ENCODE measurements around the gene MMP11. TPM values are rescaled to one million over a fixed set of nuclear protein-coding genes. Genes with fewer than 3 reads are reported as not detected.

Gene MMP11
- polyA plus RNA-seq, 10 donors = 6.2 to 18.2 (median 8.7) TPM

DNA sequence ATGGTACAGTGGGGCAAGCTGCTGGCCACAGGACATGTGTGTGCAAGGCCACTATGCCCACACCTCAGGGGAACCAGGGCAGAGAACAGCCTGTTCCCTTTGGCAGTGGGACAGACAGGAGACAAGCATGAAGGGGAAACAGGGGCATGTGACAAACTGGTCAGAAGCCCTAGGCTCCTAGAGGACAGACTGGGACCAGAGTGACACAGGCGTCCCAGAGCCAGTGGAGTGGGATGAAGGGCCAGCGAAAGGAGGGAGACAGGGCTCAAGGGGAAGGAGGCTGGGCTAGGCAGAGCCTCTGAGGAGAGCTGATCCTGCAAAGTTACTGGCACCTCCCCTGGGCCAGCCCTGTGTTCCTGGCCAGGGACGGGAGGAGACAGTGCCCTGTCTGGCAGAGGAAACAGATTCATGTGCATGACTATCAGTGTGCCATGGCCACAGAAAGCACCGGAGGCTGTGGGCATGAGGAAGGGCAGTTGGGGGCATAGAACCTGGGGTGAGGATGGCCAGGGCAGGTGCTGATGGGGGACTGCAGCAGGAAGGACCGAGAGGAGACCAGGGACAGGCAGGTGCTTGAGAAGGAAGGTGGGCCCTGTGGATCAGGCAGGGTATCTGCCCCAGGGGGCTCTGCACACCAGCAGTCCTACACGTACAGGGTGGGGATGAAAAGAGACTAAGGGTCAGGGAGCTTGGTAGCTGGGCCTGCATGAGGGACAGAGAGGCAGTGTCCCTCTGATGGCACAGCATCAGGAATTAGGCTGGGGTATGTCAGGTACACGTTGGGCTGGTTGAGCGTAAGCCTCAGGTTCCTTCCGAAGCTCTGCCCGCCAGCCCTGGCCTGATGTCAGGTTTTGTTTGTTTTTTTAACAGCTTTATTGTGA lies 56.4 kb downstream of the MMP11 start:
- no peak for DNase-seq

GRCh38 chr22:23829845-23830372 lies 57.3 kb downstream of the MMP11 start:
- peak; percentile 62 to 88 (median 86) for DNase-seq

- no peak for DNase-seq
Observed at GRCh38 chr22:23831261-23831660, 58.6 kb downstream of the MMP11 start.

DNA sequence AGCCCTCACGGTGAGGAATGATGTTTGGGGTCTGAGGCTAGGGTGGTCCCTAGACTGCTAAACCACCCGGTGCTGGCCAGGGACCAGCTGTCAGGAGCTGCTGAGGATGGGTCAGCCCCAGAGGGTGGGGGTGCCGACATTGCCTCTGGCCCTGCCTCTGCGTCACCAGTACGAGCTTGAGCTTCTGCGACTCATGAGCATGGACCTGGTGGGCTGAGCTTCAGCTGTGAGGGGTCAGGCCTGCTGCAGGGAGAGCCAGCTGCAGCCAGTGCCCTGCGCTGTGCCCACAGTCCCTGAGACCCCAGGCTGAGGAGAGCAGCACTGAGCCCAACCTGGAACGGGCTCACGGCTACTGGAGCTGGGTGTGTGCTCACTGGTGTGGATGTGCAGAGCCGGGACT lies 59.1 kb downstream of the MMP11 start:
- no peak for DNase-seq

GRCh38 chr22:23832226-23833016 lies 59.8 kb downstream of the MMP11 start:
- DNase-seq = no peak

GRCh38 chr22:23833017-23833751 lies 60.5 kb downstream of the MMP11 start:
- no peak for DNase-seq

Other genes starting within 250 kb of the MMP11 start
- under 1 TPM in 9 of 10 donors, not detected in 1; 0.23 to 0.95 (median 0.84) TPM for gene IGLL1, start 192.6 kb upstream of the MMP11 start, polyA plus RNA-seq (ENCODE audit: insufficient read length in 10 of 10)
- 1 to 10 TPM in 1 of 10 donors, under 1 TPM in 8, not detected in 1; 0.33 to 1.7 (median 0.46) TPM for gene DRICH1, start 140.5 kb upstream of the MMP11 start, polyA plus RNA-seq (ENCODE audit: insufficient read length in 10 of 10)
- gene RGL4, start 81.8 kb upstream of the MMP11 start, polyA plus RNA-seq (ENCODE audit: insufficient read length in 10 of 10) = 1 to 10 TPM in 9 of 10 donors, under 1 TPM in 1; 0.36 to 2.4 (median 1.6) TPM
- 1 to 10 TPM; 4.0 to 6.2 (median 5.1) TPM for gene ZNF70, start 21.7 kb upstream of the MMP11 start, polyA plus RNA-seq (ENCODE audit: insufficient read length in 10 of 10)
- 1 to 10 TPM in 4 of 10 donors, under 1 TPM in 5, not detected in 1; 0.26 to 1.4 (median 0.84) TPM for gene VPREB3, start 18.4 kb upstream of the MMP11 start, polyA plus RNA-seq (ENCODE audit: insufficient read length in 10 of 10)
- gene C22orf15, start 9.9 kb upstream of the MMP11 start, polyA plus RNA-seq (ENCODE audit: insufficient read length in 10 of 10) = under 1 TPM in 9 of 10 donors, not detected in 1; 0.14 to 0.61 (median 0.33) TPM
- 10 to 100 TPM; 35.5 to 74.9 (median 50.2) TPM for gene CHCHD10, start 4.9 kb upstream of the MMP11 start, polyA plus RNA-seq (ENCODE audit: insufficient read length in 10 of 10)
- 100 to 1,000 TPM in 1 of 10 donors, 10 to 100 TPM in 9; 57.5 to 111 (median 74.6) TPM for gene SMARCB1, start 14.1 kb downstream of the MMP11 start, polyA plus RNA-seq (ENCODE audit: insufficient read length in 10 of 10)
- 1 to 10 TPM in 8 of 10 donors, under 1 TPM in 2; 0.71 to 2.6 (median 1.3) TPM for gene DERL3, start 66.2 kb downstream of the MMP11 start, polyA plus RNA-seq (ENCODE audit: insufficient read length in 10 of 10)
- 10 to 100 TPM in 1 of 10 donors, 1 to 10 TPM in 9; 4.3 to 10.1 (median 6.4) TPM for gene SLC2A11, start 85.0 kb downstream of the MMP11 start, polyA plus RNA-seq (ENCODE audit: insufficient read length in 10 of 10)
- gene MIF, start 121.5 kb downstream of the MMP11 start, polyA plus RNA-seq (ENCODE audit: insufficient read length in 10 of 10) = 100 to 1,000 TPM in 8 of 10 donors, 10 to 100 TPM in 2; 75.5 to 212 (median 130) TPM
- 10 to 100 TPM in 4 of 10 donors, 1 to 10 TPM in 6; 2.2 to 33.9 (median 9.4) TPM for gene GSTT2B, start 188.3 kb downstream of the MMP11 start, polyA plus RNA-seq (ENCODE audit: insufficient read length in 10 of 10)
- 1 to 10 TPM; 2.0 to 6.7 (median 3.1) TPM for gene DDTL, start 194.0 kb downstream of the MMP11 start, polyA plus RNA-seq (ENCODE audit: insufficient read length in 10 of 10)
- 10 to 100 TPM; 29.9 to 65.1 (median 44.2) TPM for gene DDT, start 201.6 kb downstream of the MMP11 start, polyA plus RNA-seq (ENCODE audit: insufficient read length in 10 of 10)
- gene GSTT2, start 207.3 kb downstream of the MMP11 start, polyA plus RNA-seq (ENCODE audit: insufficient read length in 10 of 10) = 1 to 10 TPM in 4 of 10 donors, under 1 TPM in 1, not detected in 5; 0.43 to 2.6 (median 1.8) TPM
- not detected for gene GSTT4, start 232.6 kb downstream of the MMP11 start, polyA plus RNA-seq (ENCODE audit: insufficient read length in 10 of 10)
- gene CABIN1, start 238.5 kb downstream of the MMP11 start, polyA plus RNA-seq (ENCODE audit: insufficient read length in 10 of 10) = 10 to 100 TPM; 20.7 to 39.5 (median 27.7) TPM

Measured in muscle of back (tissue), 11 donors.